ENCODE results near the gene MYH7.

DNA sequence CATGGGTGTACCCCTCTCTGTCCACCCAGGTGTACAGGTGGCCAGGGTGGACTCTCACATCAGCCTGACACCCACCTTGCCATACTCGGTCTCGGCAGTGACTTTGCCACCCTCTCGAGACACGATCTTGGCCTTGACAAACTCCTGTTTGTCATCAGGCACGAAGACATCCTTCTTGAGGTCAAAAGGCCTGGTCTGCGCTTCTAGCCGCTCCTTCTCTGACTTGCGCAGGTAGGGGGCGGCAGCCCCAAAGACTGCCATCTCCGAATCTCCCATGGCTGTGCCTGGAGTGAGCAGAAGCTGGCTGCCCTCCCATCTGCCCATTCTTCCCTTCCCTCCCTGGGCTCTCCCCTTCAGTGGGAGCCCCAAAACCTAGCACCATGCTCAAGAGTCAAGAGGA is 2.0 kb downstream of the MYH7 start:
- TF ChIP-seq, protein P1, sequence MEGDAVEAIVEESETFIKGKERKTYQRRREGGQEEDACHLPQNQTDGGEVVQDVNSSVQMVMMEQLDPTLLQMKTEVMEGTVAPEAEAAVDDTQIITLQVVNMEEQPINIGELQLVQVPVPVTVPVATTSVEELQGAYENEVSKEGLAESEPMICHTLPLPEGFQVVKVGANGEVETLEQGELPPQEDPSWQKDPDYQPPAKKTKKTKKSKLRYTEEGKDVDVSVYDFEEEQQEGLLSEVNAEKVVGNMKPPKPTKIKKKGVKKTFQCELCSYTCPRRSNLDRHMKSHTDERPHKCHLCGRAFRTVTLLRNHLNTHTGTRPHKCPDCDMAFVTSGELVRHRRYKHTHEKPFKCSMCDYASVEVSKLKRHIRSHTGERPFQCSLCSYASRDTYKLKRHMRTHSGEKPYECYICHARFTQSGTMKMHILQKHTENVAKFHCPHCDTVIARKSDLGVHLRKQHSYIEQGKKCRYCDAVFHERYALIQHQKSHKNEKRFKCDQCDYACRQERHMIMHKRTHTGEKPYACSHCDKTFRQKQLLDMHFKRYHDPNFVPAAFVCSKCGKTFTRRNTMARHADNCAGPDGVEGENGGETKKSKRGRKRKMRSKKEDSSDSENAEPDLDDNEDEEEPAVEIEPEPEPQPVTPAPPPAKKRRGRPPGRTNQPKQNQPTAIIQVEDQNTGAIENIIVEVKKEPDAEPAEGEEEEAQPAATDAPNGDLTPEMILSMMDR (IDR thresholded peaks at IDR 0.05 in 4 of 5, conservative IDR thresholded peaks at IDR 0.05 in 1 of 5): no peak
- no peak for TF ChIP-seq POLR2A (IDR thresholded peaks at IDR 0.05)
